ENCODE measurements around the gene FGF9.

Gene FGF9

GRCh38 chr13:21670883-21671619 is at the start of gene FGF9:
Gene FGF9, plus strand, starts transcription at chr13:21671073. Its CDS starts 840 bp downstream, at chr13:21671913.
- peak; percentile 5 to 12 for DNase-seq

GRCh38 chr13:21625366-21625765 is 45.5 kb upstream of the FGF9 start:
- DNase-seq, result peak; percentile 66 to 72

- DNase-seq, result no peak
These were observed 38.7 kb upstream of the FGF9 start for GRCh38 chr13:21632196-21632595.

GRCh38 chr13:21636656-21637055 is 34.2 kb upstream of the FGF9 start:
- DNase-seq, result no peak

GRCh38 chr13:21637296-21637695 is 33.6 kb upstream of the FGF9 start:
- peak; percentile 36 to 44 for DNase-seq

GRCh38 chr13:21638319-21639282 is 32.3 kb upstream of the FGF9 start:
- peak; percentile 3 to 16 for DNase-seq

- DNase-seq, result no peak
These were observed 31.3 kb upstream of the FGF9 start for GRCh38 chr13:21639561-21639960.

- no peak for DNase-seq
These were observed 29.2 kb upstream of the FGF9 start for GRCh38 chr13:21641629-21642028.

- no peak for DNase-seq
These were observed 13.3 kb upstream of the FGF9 start for GRCh38 chr13:21657538-21657937.

GRCh38 chr13:21659087-21659486 is 11.8 kb upstream of the FGF9 start:
- DNase-seq, result no peak

- no peak for DNase-seq
These were observed 9.6 kb upstream of the FGF9 start for GRCh38 chr13:21661097-21661909.

- no peak for DNase-seq
These were observed 7.7 kb upstream of the FGF9 start for GRCh38 chr13:21663197-21663596.

GRCh38 chr13:21668732-21669275 is 2.1 kb upstream of the FGF9 start:
- DNase-seq, result no peak

- peak; percentile 16 to 26 for DNase-seq
These were observed 629 bp upstream of the FGF9 start for GRCh38 chr13:21670006-21670882.

GRCh38 chr13:21671620-21672286 is 880 bp downstream of the FGF9 start:
- DNase-seq, result no peak

GRCh38 chr13:21672287-21672680 is 1.4 kb downstream of the FGF9 start:
- no peak for DNase-seq

- no peak for DNase-seq
These were observed 2.1 kb downstream of the FGF9 start for GRCh38 chr13:21672796-21673538.

GRCh38 chr13:21673539-21673788 is 2.6 kb downstream of the FGF9 start:
- peak; percentile 2 to 19 for DNase-seq

GRCh38 chr13:21673789-21674489 is 3.1 kb downstream of the FGF9 start:
- peak in 1 of 2 experiments; percentile 17 for DNase-seq

GRCh38 chr13:21674490-21675009 is 3.7 kb downstream of the FGF9 start:
- no peak for DNase-seq

Data from Kasumi-1 (cell line).